GM21528 (cell line): Measurements from ENCODE around the gene TCERG1L.

Source experiments
- ATAC-seq: cut with Tn5 transposase; IDR thresholded peaks from one replicate; pipeline ENCODE4 v1.9.1; 2021; ENCODE audit warnings: mild to moderate bottlenecking, moderate library complexity; ENCODE audit not compliant: unreplicated experiment, low FRiP score

The TCERG1L gene

GRCh38 chr10:131094527-131095312, 216.8 kb downstream of the TCERG1L start:
- no peak for ATAC-seq

- no peak for ATAC-seq
Measured at GRCh38 chr10:131093795-131094366, 217.6 kb downstream of the TCERG1L start.

- ATAC-seq: no peak
Measured at GRCh38 chr10:131093346-131093745, 218.2 kb downstream of the TCERG1L start.

- ATAC-seq: no peak
Measured at GRCh38 chr10:131092876-131093275, 218.6 kb downstream of the TCERG1L start.

GRCh38 chr10:131092386-131092785, 219.1 kb downstream of the TCERG1L start:
- ATAC-seq: no peak

- ATAC-seq: no peak
Measured at GRCh38 chr10:131091682-131092081, 219.8 kb downstream of the TCERG1L start.

GRCh38 chr10:131090761-131091661, 220.5 kb downstream of the TCERG1L start:
- ATAC-seq: no peak

- ATAC-seq: no peak
Measured at GRCh38 chr10:131089861-131090260, 221.7 kb downstream of the TCERG1L start.

- ATAC-seq: no peak
Measured at GRCh38 chr10:131089150-131089549, 222.4 kb downstream of the TCERG1L start.

- ATAC-seq: no peak
Measured at GRCh38 chr10:131088619-131089018, 222.9 kb downstream of the TCERG1L start.

- ATAC-seq: no peak
Measured at GRCh38 chr10:131087464-131088215, 223.9 kb downstream of the TCERG1L start.

- ATAC-seq: no peak
Measured at GRCh38 chr10:131086511-131086910, 225.0 kb downstream of the TCERG1L start.

- ATAC-seq: no peak
Measured at GRCh38 chr10:131086094-131086493, 225.4 kb downstream of the TCERG1L start.

- ATAC-seq: no peak
Measured at GRCh38 chr10:131085091-131085860, 226.2 kb downstream of the TCERG1L start.

GRCh38 chr10:131084791-131085090, 226.8 kb downstream of the TCERG1L start:
- ATAC-seq: no peak

GRCh38 chr10:131083915-131084790, 227.4 kb downstream of the TCERG1L start:
- ATAC-seq: no peak

GRCh38 chr10:131082991-131083481, 228.5 kb downstream of the TCERG1L start:
- ATAC-seq: no peak

- ATAC-seq: no peak
Measured at GRCh38 chr10:131082201-131082850, 229.2 kb downstream of the TCERG1L start.
